ENCODE measurements around the gene OSCP1. TPM values are rescaled to one million over a fixed set of nuclear protein-coding genes. Genes with fewer than 3 reads are reported as not detected.

Gene OSCP1
- total RNA-seq, 1 donor = 0.21 TPM

DNA sequence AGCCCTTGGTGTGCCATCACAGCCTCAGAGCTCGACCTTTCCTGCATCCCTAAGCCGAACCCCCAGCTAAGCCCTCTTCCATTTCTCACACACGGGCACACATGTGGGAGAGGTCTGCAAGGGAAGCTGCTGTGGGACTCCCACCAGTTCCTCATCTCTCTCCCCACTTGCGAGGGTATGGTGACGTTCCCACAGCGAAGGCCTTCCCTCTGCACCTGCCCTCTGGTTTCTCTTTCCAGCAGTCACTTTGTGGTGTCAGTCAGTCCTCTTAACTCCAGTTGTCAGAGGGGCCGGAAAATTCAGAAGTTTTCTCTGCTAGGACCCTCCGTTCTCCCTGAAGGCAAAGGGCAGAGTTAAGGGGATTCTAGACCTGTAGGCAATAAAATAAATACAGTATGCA lies 59.0 kb downstream of the OSCP1 start:
- Histone ChIP-seq H3K9me3 (ENCODE audit: low read depth, low read length) (no peaks in the 10 kb centered on the region), H3K4me1 (ENCODE audit: insufficient read depth, low read length) (peaks cover 64% of the 10 kb centered on the region), H3K27me3 (ENCODE audit: insufficient read depth, low read length) (no peaks in the 10 kb centered on the region), H3K4me3 (ENCODE audit: low read length) (no peak overlapping the region)

DNA sequence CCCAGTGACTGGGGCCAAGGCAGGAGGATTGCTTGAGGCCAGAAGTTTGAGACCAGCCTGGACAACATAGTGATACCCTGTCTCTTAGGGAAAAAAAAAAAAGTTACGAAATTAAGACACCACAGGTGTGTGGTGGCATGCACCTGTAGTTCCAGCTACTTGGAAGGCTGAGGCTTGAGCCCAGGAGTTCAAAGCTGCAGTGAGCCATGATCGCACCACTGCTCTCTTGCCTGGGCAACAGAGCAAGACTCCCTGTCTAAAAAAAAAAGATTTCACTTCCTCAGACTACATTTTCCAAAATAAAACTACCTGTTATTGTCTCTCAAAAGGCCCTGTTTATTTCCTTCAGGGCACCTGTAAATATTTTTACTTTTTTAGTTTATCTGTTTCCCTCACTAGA lies 59.8 kb downstream of the OSCP1 start:
- Histone ChIP-seq H3K9me3 (ENCODE audit: low read depth, low read length) (no peaks in the 10 kb centered on the region), H3K27me3 (ENCODE audit: insufficient read depth, low read length) (no peaks in the 10 kb centered on the region), H3K4me1 (ENCODE audit: insufficient read depth, low read length) (peaks cover 63% of the 10 kb centered on the region), H3K4me3 (ENCODE audit: low read length) (no peak overlapping the region)

DNA sequence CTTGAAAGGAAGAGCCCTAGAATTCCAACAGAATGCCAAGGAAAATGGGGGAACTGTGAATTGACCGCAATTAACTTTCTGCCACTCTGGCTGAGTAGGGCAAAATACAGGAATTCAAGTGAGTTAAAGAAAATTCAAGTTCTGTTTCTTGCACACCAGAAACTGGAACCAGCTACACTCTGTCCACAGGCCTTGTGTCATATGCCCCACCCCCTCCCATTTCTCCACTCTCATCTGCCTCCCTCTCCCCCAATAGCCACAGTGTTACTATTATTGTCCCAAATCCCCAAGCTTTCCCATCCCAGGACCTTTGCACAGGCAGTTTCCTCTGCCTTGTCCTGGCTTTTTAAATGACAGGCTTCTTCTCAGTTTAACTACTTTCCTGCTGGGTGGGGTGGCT lies 60.3 kb downstream of the OSCP1 start:
- H3K9me3 ChIP-seq (ENCODE audit: low read depth, low read length) = no peaks in the 10 kb centered on the region
- H3K27me3 ChIP-seq (ENCODE audit: insufficient read depth, low read length) = no peaks in the 10 kb centered on the region
- no peak overlapping the region for H3K4me3 ChIP-seq (ENCODE audit: low read length)
- peaks cover 63% of the 10 kb centered on the region for H3K4me1 ChIP-seq (ENCODE audit: insufficient read depth, low read length)

DNA sequence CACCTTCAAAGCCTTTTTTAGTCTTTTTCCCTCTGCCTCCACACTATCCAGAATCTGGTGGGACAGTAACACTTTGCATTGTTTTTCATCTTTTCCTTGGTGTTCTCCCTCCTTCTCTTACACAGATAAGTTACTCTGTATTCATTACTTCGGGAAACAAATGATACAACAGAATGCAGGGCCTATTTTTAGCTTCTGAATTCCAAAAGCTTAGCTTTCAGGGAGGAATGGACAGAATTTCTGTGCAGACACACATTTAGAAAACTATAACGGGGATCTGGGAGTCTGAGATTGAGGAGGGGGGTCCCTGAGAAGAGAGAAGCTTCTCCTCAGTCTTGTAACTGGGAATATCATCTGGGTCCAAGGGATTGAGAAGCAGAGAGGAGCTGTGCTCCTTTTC lies 61.0 kb downstream of the OSCP1 start:
- no peaks in the 10 kb centered on the region for H3K9me3 ChIP-seq (ENCODE audit: low read depth, low read length)
- H3K4me3 ChIP-seq (ENCODE audit: low read length) = no peak overlapping the region
- H3K27me3 ChIP-seq (ENCODE audit: insufficient read depth, low read length) = no peaks in the 10 kb centered on the region
- H3K4me1 ChIP-seq (ENCODE audit: insufficient read depth, low read length) = peaks cover 70% of the 10 kb centered on the region

DNA sequence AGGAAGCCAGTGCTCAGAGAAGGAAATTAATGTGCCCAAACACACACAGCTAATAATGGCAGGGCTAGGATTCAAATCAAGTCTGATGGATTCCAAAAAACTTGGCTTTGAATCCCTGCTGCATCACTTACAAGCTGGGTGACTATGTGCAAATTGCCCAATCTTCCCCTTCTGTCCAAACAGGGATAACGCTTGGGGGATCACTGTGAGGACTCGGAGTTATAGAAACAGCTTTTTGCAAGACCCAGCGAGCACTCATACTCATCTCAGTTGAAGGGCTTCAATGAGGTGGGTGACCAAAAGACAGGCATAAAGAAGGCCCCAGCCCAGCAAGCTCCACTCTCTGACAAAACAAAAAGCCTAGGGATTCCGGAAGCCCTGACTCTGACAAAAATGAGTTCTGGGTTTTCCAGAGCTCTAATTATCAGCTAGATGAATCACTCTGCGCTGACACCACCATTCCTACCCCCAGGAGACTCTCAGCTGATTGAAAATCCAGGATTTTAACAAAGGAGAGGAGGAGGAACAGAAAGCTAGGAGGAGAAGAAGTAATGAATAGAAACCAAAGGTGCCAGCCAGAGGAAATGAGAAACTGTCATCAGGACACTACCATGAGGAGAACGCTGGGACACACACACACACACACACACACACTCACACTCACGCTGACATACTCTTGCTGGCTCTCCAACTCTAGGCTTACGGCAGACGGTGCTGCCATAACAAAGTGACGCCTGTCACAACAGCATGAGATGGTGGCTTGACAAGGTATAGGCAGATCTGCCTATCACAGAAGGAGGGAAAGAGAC lies 62.9 kb downstream of the OSCP1 start:
- Histone ChIP-seq H3K4me1 (ENCODE audit: insufficient read depth, low read length) (peaks cover 85% of the 10 kb centered on the region), H3K9me3 (ENCODE audit: low read depth, low read length) (no peaks in the 10 kb centered on the region), H3K4me3 (ENCODE audit: low read length) (no peak overlapping the region), H3K27me3 (ENCODE audit: insufficient read depth, low read length) (no peaks in the 10 kb centered on the region)

DNA sequence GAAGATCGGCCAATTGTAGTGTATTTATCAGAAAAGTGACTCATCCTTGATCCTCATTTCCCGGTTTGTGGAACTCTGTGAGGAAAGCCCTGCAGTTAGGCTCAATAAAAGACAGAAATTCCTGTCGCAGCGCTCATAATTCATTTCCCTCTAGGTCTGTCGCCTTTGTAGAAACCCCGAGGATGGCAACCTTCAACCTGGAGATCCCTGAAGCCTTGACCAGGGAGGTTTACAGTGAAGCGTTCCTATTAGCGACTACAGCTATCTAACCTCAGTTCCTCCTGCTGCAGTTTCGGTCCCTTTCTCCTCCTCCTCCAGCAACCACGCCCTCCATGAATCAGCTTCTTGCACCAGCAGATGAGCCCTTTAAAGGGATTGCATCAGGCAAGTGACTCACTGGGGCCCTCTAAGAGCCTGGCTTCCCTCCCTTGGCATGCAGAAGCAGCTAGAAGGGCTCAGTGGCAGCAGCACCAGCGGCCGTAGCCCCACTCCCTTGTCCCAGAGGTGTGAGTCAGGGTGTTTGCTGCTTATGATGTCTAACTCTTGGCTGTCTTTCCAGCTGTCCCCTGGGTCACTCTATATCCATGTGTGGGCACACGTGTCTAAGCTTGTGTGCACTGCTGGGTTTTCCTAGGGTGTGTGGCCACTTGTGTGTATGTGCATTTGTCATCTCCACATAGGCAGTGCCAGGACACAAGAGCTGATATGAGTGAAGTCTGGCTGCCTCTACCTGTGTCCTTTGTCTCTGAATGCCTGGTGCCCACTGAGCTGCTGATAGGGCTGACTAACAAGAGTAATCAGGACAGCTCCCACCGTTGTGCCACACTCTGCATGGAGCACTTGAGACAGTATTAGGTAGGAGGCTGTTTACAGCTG lies 63.7 kb downstream of the OSCP1 start:
- no peaks in the 10 kb centered on the region for H3K9me3 ChIP-seq (ENCODE audit: low read depth, low read length)
- H3K4me3 ChIP-seq (ENCODE audit: low read length) = peak overlapping the region; percentile 62
- H3K27me3 ChIP-seq (ENCODE audit: insufficient read depth, low read length) = no peaks in the 10 kb centered on the region
- peaks cover 77% of the 10 kb centered on the region for H3K4me1 ChIP-seq (ENCODE audit: insufficient read depth, low read length)

DNA sequence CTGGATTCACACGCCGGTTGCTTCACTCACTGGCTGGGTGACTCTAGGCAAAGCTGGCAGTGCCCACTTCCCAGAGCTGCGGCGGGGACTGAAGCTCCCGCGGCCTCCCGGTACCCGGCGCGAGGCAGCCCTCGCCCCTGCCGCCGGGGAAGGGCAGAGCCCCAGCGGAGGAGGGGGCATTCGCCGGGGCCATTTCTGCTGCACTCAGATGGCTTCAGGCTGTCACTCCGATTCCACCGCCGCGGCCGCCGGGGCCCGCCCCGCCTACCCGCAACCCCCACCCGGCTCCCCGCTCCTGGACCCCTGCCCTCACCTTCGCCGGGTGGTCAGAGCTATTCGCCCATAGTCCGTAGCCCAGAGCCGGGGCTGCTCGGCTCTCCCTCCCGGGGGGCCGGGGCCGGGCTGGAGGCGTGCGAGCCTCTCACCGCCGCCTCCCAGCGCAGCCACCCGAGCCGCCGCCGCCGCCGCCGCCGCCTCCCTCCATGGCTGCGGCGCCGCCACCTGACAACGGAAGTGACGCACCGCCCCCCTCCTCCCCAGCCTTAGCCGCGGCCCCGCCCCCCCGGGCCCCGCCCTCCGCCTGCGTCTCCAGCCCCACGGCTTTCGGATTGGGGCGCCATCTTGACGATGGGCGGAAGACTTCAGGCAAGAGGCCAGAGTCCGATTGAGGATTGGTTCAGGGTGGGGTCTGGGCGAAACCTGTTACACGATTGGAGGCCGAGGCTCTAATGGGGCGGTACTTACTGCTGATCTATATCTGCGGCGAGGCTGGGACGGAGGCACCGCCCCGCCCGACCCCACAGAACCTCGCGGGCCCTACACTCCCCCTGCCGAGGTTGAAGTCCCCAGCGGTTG lies 64.6 kb downstream of the OSCP1 start, which contains the start of gene STK40:
STK40 (minus strand) TSS at position 515 of the 855 bp plus-strand sequence. CDS start 24,592 bp downstream, outside the sequence.
- Histone ChIP-seq H3K4me1 (ENCODE audit: insufficient read depth, low read length) (peaks cover 76% of the 10 kb centered on the region), H3K4me3 (ENCODE audit: low read length) (peak within 1 kb of the TSS; percentile 92), H3K27me3 (ENCODE audit: insufficient read depth, low read length) (no peaks in the 10 kb centered on the region), H3K9me3 (ENCODE audit: low read depth, low read length) (no peaks in the 10 kb centered on the region)

DNA sequence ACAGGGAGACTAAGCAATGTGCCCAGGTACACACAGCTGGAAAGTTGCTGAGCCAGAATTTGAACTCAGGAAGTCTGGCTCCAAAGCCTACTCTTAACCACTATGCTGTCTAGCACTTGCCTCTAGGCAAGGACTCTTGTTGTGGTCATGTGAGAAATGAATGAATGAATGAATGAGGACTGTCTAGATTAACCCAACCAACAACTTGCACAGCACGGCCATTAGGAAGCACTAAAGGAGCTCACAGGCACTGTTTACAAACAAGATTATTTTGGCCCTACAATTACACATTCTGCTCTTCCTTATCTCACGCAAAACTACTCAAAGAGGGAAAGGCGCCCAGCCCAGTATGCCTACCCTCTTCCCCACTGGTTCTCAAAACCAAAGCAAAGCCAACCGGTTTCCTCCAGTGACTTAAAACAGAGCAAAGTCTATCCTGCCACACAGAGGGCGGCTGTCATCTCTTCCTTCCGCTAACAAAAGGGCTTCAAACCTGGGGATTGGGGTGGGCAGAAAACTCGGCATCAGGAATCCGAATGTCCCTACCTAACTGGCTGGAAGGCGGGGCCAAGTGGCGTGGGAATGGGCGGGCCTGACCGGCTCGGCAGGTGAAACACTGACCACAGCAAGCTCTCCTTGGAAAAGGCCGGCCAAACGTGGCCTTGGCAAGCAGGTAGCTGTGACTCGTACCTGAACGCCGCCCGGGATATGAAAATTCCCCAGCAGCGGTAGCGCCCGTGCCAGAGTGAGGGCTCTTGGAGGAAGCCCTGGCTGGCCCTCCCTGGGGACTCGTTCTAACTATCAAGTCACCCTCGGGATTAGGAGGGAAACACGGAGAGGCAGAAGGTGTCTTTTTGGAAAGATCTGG lies 65.5 kb downstream of the OSCP1 start:
- Histone ChIP-seq H3K4me1 (ENCODE audit: insufficient read depth, low read length) (peaks cover 75% of the 10 kb centered on the region), H3K27me3 (ENCODE audit: insufficient read depth, low read length) (no peaks in the 10 kb centered on the region), H3K4me3 (ENCODE audit: low read length) (peak overlapping the region; percentile 92), H3K9me3 (ENCODE audit: low read depth, low read length) (no peaks in the 10 kb centered on the region)

DNA sequence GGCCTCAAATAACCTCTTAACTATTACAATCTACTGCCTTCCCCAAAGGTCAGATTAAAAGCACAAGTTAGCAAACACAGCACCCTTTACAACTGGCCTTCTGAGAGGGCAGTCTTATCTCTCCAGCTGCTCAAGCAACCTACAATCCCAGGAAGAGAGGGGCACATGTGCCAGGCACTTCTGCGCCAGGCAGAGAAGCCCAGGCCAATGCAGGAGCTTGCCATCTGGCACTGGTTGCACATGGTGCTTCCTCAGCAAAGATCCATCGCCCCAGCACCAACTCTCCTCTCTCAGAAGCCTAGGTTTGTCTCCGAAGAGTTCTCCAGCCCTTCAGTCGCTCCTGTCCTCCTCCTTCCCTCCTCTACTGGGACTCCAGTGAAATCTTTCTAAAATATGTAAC lies 67.0 kb downstream of the OSCP1 start:
- Histone ChIP-seq H3K27me3 (ENCODE audit: insufficient read depth, low read length) (no peaks in the 10 kb centered on the region), H3K4me1 (ENCODE audit: insufficient read depth, low read length) (peaks cover 72% of the 10 kb centered on the region), H3K4me3 (ENCODE audit: low read length) (no peak overlapping the region), H3K9me3 (ENCODE audit: low read depth, low read length) (no peaks in the 10 kb centered on the region)

DNA sequence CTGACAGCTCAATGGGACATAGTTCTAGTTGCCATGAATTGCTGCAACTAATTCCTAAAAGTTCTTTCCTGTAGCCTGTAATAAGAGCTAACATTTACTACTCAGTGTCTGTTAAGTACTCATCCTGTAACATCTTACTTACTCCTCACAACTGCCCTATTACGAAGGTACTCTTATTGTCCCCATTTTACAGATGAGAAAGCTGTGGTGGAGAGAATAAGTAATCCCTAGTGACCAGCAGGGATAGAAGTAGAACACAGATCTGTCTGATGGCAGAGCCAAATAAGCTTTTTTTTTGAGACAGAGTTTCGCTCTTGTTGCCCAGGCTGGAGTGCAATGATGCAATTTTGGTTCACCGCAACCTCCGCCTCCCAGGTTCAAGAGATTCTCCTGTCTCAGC lies 67.6 kb downstream of the OSCP1 start:
- Histone ChIP-seq H3K27me3 (ENCODE audit: insufficient read depth, low read length) (no peaks in the 10 kb centered on the region), H3K4me1 (ENCODE audit: insufficient read depth, low read length) (peaks cover 72% of the 10 kb centered on the region), H3K9me3 (ENCODE audit: low read depth, low read length) (no peaks in the 10 kb centered on the region), H3K4me3 (ENCODE audit: low read length) (no peak overlapping the region)

DNA sequence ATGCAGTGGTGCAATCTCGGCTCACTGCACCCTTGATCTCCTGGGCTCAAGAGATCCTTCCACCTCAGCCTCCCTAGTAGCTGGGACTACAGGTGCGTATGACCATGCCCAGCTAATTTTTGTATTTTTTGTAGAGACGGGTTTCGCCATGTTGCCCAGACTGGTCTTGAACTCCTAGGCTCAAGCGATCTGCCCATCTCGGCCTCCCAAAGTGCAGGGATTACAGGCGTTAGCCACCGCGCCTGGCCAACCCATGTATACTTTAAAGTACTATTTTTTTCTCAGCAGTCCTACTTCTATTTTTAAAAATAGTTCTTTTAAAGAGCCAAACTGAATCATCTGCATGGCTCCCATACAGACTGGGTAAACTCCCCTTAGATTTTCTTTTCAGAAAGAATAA lies 68.0 kb downstream of the OSCP1 start:
- H3K4me1 ChIP-seq (ENCODE audit: insufficient read depth, low read length) = peaks cover 72% of the 10 kb centered on the region
- no peak overlapping the region for H3K4me3 ChIP-seq (ENCODE audit: low read length)
- no peaks in the 10 kb centered on the region for H3K27me3 ChIP-seq (ENCODE audit: insufficient read depth, low read length)
- no peaks in the 10 kb centered on the region for H3K9me3 ChIP-seq (ENCODE audit: low read depth, low read length)

DNA sequence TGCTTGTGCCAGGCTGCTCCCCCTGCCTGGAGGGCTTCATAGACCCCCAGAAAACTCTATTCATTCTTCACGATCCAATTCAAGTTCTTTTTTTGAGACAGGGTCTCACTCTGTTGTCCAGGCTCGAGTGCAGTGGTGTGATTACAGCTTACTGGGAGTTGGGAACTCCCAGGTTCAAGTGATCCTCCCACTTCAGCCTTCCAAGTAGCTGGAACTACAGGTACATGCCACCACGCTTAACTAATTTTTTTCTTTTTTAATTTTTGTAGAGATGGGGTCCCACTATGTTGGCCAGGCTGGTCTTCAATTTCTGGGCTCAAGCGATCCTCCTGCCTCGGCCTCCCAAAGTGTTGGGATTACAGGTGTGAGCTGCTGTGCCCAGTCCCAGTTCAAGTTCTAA lies 68.8 kb downstream of the OSCP1 start:
- H3K27me3 ChIP-seq (ENCODE audit: insufficient read depth, low read length) = no peaks in the 10 kb centered on the region
- no peaks in the 10 kb centered on the region for H3K9me3 ChIP-seq (ENCODE audit: low read depth, low read length)
- no peak overlapping the region for H3K4me3 ChIP-seq (ENCODE audit: low read length)
- peaks cover 70% of the 10 kb centered on the region for H3K4me1 ChIP-seq (ENCODE audit: insufficient read depth, low read length)

DNA sequence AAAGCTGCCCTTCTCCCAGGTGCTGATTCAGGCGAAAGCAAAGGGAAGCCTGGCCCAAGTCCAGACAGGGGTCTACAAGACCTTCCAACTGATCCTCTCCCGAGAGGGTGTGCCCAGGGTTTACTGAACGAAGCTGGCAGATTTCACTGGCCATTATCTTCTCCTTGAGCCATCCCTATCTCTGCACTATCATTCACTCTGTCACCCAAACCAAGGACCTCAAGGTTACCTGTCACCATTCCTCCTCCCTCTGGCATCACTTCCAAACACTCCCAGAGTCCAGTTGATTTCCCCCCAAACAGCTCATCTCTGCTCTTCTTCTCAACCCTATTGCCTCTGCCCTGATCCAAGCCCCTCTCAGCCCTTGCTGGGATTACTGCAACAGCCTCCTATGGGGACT lies 69.5 kb downstream of the OSCP1 start:
- no peaks in the 10 kb centered on the region for H3K27me3 ChIP-seq (ENCODE audit: insufficient read depth, low read length)
- H3K4me1 ChIP-seq (ENCODE audit: insufficient read depth, low read length) = peaks cover 73% of the 10 kb centered on the region
- no peak overlapping the region for H3K4me3 ChIP-seq (ENCODE audit: low read length)

DNA sequence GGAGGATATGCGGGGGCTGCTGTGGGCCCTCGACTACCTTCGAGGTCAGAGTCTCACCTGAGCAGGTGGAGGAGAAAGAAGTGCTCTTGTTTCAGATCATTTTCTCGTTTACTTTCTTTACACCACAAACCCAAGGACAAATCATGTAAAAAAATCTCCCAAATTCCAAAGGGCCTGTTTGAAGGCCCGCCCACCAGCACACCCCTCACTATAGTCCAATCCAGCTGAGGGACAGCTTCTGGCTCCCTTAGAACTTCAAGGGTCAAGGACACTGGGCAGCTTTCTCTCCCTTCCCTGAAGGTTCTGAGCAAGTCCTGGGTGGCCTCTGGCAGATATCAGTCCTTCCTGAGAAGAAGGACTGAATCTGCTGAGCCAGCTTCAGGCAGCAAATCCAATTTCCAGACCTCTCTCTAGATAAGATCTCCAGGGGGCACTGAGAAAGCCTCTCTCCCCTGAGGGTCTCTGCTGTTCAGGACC lies 70.1 kb downstream of the OSCP1 start:
- H3K4me1 ChIP-seq (ENCODE audit: insufficient read depth, low read length) = peaks cover 79% of the 10 kb centered on the region
- H3K4me3 ChIP-seq (ENCODE audit: low read length) = no peak overlapping the region

More for the DNA sequence above, 69.5 kb downstream of the OSCP1 start:
- H3K9me3 ChIP-seq (ENCODE audit: low read depth, low read length) = no peaks in the 10 kb centered on the region

More for the DNA sequence above, 70.1 kb downstream of the OSCP1 start:
- no peaks in the 10 kb centered on the region for H3K27me3 ChIP-seq (ENCODE audit: insufficient read depth, low read length)
- H3K9me3 ChIP-seq (ENCODE audit: low read depth, low read length) = no peaks in the 10 kb centered on the region

Measured in mononuclear cell (primary cell).